Esophagus muscularis mucosa (tissue), 4 donors: ENCODE measurements around the gene L3MBTL1.

Experiments
- CTCF ChIP-seq, 3 experiments: fragments of 200-600 bp in 2 of 3; fragments of 450-650 bp in 1 of 3; sonication (generic) in 2 of 3; IDR thresholded peaks; one replicate each; pipeline ENCODE4 v1.5.1; 2017 to 2019; ENCODE audit warnings: antibody characterized with exemption in 3 of 3, mild to moderate bottlenecking in 2 of 3, moderate library complexity in 1 of 3
- EP300 ChIP-seq: sonication (generic); formaldehyde crosslinking; IDR thresholded peaks from one replicate; pipeline ENCODE4 v1.6.1; 2017; ENCODE audit warnings: antibody characterized with exemption
- POLR2A ChIP-seq: fragments of 450-650 bp; IDR thresholded peaks from one replicate; pipeline ENCODE4 v1.6.1; 2017; ENCODE audit warnings: antibody characterized with exemption, moderate library complexity, mild to moderate bottlenecking, low read depth
- POLR2AphosphoS5 ChIP-seq, 2 donors: sonication (generic); formaldehyde crosslinking; IDR thresholded peaks; one replicate each; pipeline ENCODE4 v1.6.1; 2017; ENCODE audit warnings: antibody characterized with exemption in 2 of 2

- TF ChIP-seq POLR2A, result no peak
- no peak for TF ChIP-seq CTCF (IDR thresholded peaks at IDR 0.05)
- TF ChIP-seq EP300, result no peak
- no peak for TF ChIP-seq POLR2AphosphoS5 (IDR thresholded peaks at IDR 0.05)
Measured at GRCh38 chr20:43554369-43554768, 46.9 kb downstream of the L3MBTL1 start.
